Amniotic stem cell (primary cell): ENCODE results near the gene H1-8.
"Not testable (repeated sequence)": the region's sequence is repeated elsewhere in the genome, so short reads cannot be mapped to it uniquely, and the experiment has no call there.

Source experiments
- DNase-seq: peaks from one replicate; lab custom pipeline; 2025; lab: John Stamatoyannopoulos, UW

H1-8 gene

GRCh38 chr3:129515108-129515820 is 27.7 kb upstream of the H1-8 start:
- DNase-seq = not testable (repeated sequence)

- not testable (repeated sequence) for DNase-seq
These were observed 27.0 kb upstream of the H1-8 start for GRCh38 chr3:129515821-129516432.

GRCh38 chr3:129517516-129517915 is 25.5 kb upstream of the H1-8 start:
- no peak for DNase-seq

- no peak for DNase-seq
These were observed 24.9 kb upstream of the H1-8 start for GRCh38 chr3:129518038-129518561.

- DNase-seq = no peak
These were observed 24.4 kb upstream of the H1-8 start for GRCh38 chr3:129518581-129518980.

GRCh38 chr3:129519449-129519848 is 23.5 kb upstream of the H1-8 start:
- DNase-seq = no peak

GRCh38 chr3:129519896-129520715 is 22.9 kb upstream of the H1-8 start:
- no peak for DNase-seq

- no peak for DNase-seq
These were observed 22.0 kb upstream of the H1-8 start for GRCh38 chr3:129520960-129521359.

GRCh38 chr3:129521611-129522010 is 21.4 kb upstream of the H1-8 start:
- no peak for DNase-seq

GRCh38 chr3:129522953-129523352 is 20.0 kb upstream of the H1-8 start:
- no peak for DNase-seq

- no peak for DNase-seq
These were observed 18.9 kb upstream of the H1-8 start for GRCh38 chr3:129524081-129524480.

GRCh38 chr3:129525341-129525968 is 17.5 kb upstream of the H1-8 start:
- DNase-seq = peak; percentile 26

GRCh38 chr3:129526121-129526900 is 16.7 kb upstream of the H1-8 start:
- no peak for DNase-seq

- DNase-seq = no peak
These were observed 15.7 kb upstream of the H1-8 start for GRCh38 chr3:129527262-129527661.

- DNase-seq = no peak
These were observed 14.3 kb upstream of the H1-8 start, which contains the start of gene RHO for GRCh38 chr3:129528589-129529100. Gene RHO (plus strand): TSS chr3:129528639. CDS start chr3:129528734, 95 bp downstream.

- no peak for DNase-seq
These were observed 13.4 kb upstream of the H1-8 start for GRCh38 chr3:129529436-129530210.

- DNase-seq = no peak
These were observed 12.7 kb upstream of the H1-8 start for GRCh38 chr3:129530251-129530791.

- no peak for DNase-seq
These were observed 12.2 kb upstream of the H1-8 start for GRCh38 chr3:129530821-129531220.

GRCh38 chr3:129531699-129532098 is 11.3 kb upstream of the H1-8 start:
- DNase-seq = no peak

- DNase-seq = no peak
These were observed 10.7 kb upstream of the H1-8 start for GRCh38 chr3:129532261-129532660.
